Activated CD4-positive, alpha-beta T cell treated with anti-CD3 and anti-CD28 coated beads, Interleukin-2, amount 10 ng/mL, durations not matched to agents 24 days and 14 days (primary cell): Measurements from ENCODE around the gene RNF207. TPM values are rescaled to one million over a fixed set of nuclear protein-coding genes. Genes with fewer than 3 reads are reported as not detected.

Experiments
- DNase-seq: peaks from one replicate; pipeline ENCODE4 v3.0.0; 2022
- H3K27ac Mint-ChIP-seq: one replicate; pipeline ENCODE4 v1.8.0; 2022; ENCODE audit warnings: mild to moderate bottlenecking, mixed read lengths
- H3K27me3 Mint-ChIP-seq: one replicate; pipeline ENCODE4 v1.8.0; 2022; ENCODE audit warnings: mixed read lengths
- H3K36me3 Mint-ChIP-seq: one replicate; pipeline ENCODE4 v1.8.0; 2022; ENCODE audit warnings: low read depth, mild to moderate bottlenecking, mixed read lengths
- H3K4me1 Mint-ChIP-seq: one replicate; pipeline ENCODE4 v1.8.0; 2021; ENCODE audit warnings: mixed read lengths
- H3K4me3 Mint-ChIP-seq: one replicate; pipeline ENCODE4 v1.8.0; 2022; ENCODE audit warnings: mild to moderate bottlenecking, moderate library complexity, mixed read lengths
- H3K9me3 Mint-ChIP-seq: one replicate; pipeline ENCODE4 v1.8.0; 2021; ENCODE audit warnings: mixed read lengths
- intact Hi-C: fragments of 100-400 bp; cut with micrococcal nuclease; formaldehyde crosslinking; loops from one replicate; pipeline ENCODE4 v1.15.1; 2023
- total RNA-seq: library from RNA; stranded (reverse); gene quantifications from 2 replicates; pipeline ENCODE4 v1.2.3, GENCODE V29; 2022

The RNF207 gene
- total RNA-seq, 1 donor from 2014 or later: 54.7 TPM

GRCh38 chr1:6180268-6180706 lies 25.6 kb upstream of the RNF207 start, which contains the start of gene CHD5:
CHD5 (minus strand) TSS chr1:6180321; CDS start chr1:6180023, 298 bp downstream.
- no peaks in the 10 kb centered on the region for H3K9me3 Mint-ChIP-seq
- DNase-seq: no peak
- peak within 1 kb of the TSS; percentile 41 for H3K4me3 Mint-ChIP-seq
- H3K36me3 Mint-ChIP-seq: peaks cover 15% of the 10 kb centered on the region
- intact Hi-C loops: loop anchor here (10.0 kb wide), 1 partner anchor 75 kb away; no protein-coding TSS in a partner anchor
- H3K27me3 Mint-ChIP-seq: peaks cover 42% of the 10 kb centered on the region
- H3K27ac Mint-ChIP-seq: no peak within 1 kb of the TSS
- peaks cover 10% of the 10 kb centered on the region for H3K4me1 Mint-ChIP-seq

- Mint-ChIP-seq H3K4me1 (peaks cover 12% of the 10 kb centered on the region), H3K27me3 (peaks cover 42% of the 10 kb centered on the region), H3K36me3 (peaks cover 18% of the 10 kb centered on the region), H3K27ac (no peak overlapping the region), H3K9me3 (no peaks in the 10 kb centered on the region), H3K4me3 (peak overlapping the region; percentile 41)
- intact Hi-C loops: loop anchor here (10.0 kb wide), 1 partner anchor 76 kb away; no protein-coding TSS in a partner anchor
- DNase-seq: no peak
These were observed 25.1 kb upstream of the RNF207 start for GRCh38 chr1:6180707-6181311.

- DNase-seq: no peak
- intact Hi-C loops: loop anchor here (10.0 kb wide), 1 partner anchor 77 kb away; no protein-coding TSS in a partner anchor
- Mint-ChIP-seq H3K36me3 (peaks cover 22% of the 10 kb centered on the region), H3K27ac (no peak overlapping the region), H3K27me3 (peaks cover 42% of the 10 kb centered on the region), H3K4me3 (no peak overlapping the region), H3K4me1 (peaks cover 15% of the 10 kb centered on the region), H3K9me3 (no peaks in the 10 kb centered on the region)
These were observed 24.6 kb upstream of the RNF207 start for GRCh38 chr1:6181347-6181770.

GRCh38 chr1:6183520-6183989 lies 22.4 kb upstream of the RNF207 start:
- intact Hi-C loops: loop anchor here (10.0 kb wide), 1 partner anchor 79 kb away; no protein-coding TSS in a partner anchor
- peaks cover 23% of the 10 kb centered on the region for H3K27me3 Mint-ChIP-seq
- DNase-seq: no peak
- no peaks in the 10 kb centered on the region for H3K9me3 Mint-ChIP-seq
- no peak overlapping the region for H3K27ac Mint-ChIP-seq
- no peak overlapping the region for H3K4me3 Mint-ChIP-seq
- H3K36me3 Mint-ChIP-seq: peaks cover 35% of the 10 kb centered on the region
- H3K4me1 Mint-ChIP-seq: peaks cover 17% of the 10 kb centered on the region

GRCh38 chr1:6184083-6184783 lies 21.7 kb upstream of the RNF207 start:
- H3K27me3 Mint-ChIP-seq: peaks cover 19% of the 10 kb centered on the region
- no peak for DNase-seq
- no peak overlapping the region for H3K27ac Mint-ChIP-seq
- H3K4me1 Mint-ChIP-seq: peaks cover 20% of the 10 kb centered on the region
- H3K36me3 Mint-ChIP-seq: peaks cover 40% of the 10 kb centered on the region
- no peaks in the 10 kb centered on the region for H3K9me3 Mint-ChIP-seq
- intact Hi-C loops: loop anchor here (10.0 kb wide), 1 partner anchor 79 kb away; no protein-coding TSS in a partner anchor
- no peak overlapping the region for H3K4me3 Mint-ChIP-seq

GRCh38 chr1:6185151-6185550 lies 20.8 kb upstream of the RNF207 start:
- Mint-ChIP-seq H3K27ac (no peak overlapping the region), H3K36me3 (peaks cover 46% of the 10 kb centered on the region), H3K27me3 (peaks cover 19% of the 10 kb centered on the region), H3K9me3 (no peaks in the 10 kb centered on the region), H3K4me1 (peaks cover 22% of the 10 kb centered on the region), H3K4me3 (no peak overlapping the region)
- intact Hi-C loops: loop anchor here (10.0 kb wide), 1 partner anchor 80 kb away; no protein-coding TSS in a partner anchor
- no peak for DNase-seq

- intact Hi-C loops: loop anchor here (10.0 kb wide), 1 partner anchor 81 kb away; no protein-coding TSS in a partner anchor
- peaks cover 49% of the 10 kb centered on the region for H3K36me3 Mint-ChIP-seq
- H3K27ac Mint-ChIP-seq: no peak overlapping the region
- H3K9me3 Mint-ChIP-seq: no peaks in the 10 kb centered on the region
- H3K4me1 Mint-ChIP-seq: peaks cover 23% of the 10 kb centered on the region
- peak; percentile 77 for DNase-seq
- peaks cover 16% of the 10 kb centered on the region for H3K27me3 Mint-ChIP-seq
- no peak overlapping the region for H3K4me3 Mint-ChIP-seq
These were observed 20.1 kb upstream of the RNF207 start for GRCh38 chr1:6185635-6186382.

GRCh38 chr1:6188466-6188865 lies 17.5 kb upstream of the RNF207 start:
- H3K4me3 Mint-ChIP-seq: no peak overlapping the region
- H3K27ac Mint-ChIP-seq: no peak overlapping the region
- intact Hi-C loops: loop anchor here (10.0 kb wide), 1 partner anchor 84 kb away; no protein-coding TSS in a partner anchor
- H3K9me3 Mint-ChIP-seq: no peaks in the 10 kb centered on the region
- no peaks in the 10 kb centered on the region for H3K27me3 Mint-ChIP-seq
- H3K4me1 Mint-ChIP-seq: peaks cover 14% of the 10 kb centered on the region
- H3K36me3 Mint-ChIP-seq: peaks cover 62% of the 10 kb centered on the region
- DNase-seq: no peak

GRCh38 chr1:6191968-6192367 lies 14.0 kb upstream of the RNF207 start:
- no peak overlapping the region for H3K27ac Mint-ChIP-seq
- intact Hi-C loops: no loop called here
- H3K9me3 Mint-ChIP-seq: no peaks in the 10 kb centered on the region
- H3K4me1 Mint-ChIP-seq: peaks cover 16% of the 10 kb centered on the region
- DNase-seq: no peak
- H3K36me3 Mint-ChIP-seq: peaks cover 60% of the 10 kb centered on the region
- H3K4me3 Mint-ChIP-seq: no peak overlapping the region
- H3K27me3 Mint-ChIP-seq: no peaks in the 10 kb centered on the region

GRCh38 chr1:6197746-6198427 lies 8.0 kb upstream of the RNF207 start:
- intact Hi-C loops: loop anchor here (5.0 kb wide), 2 partner anchors 39 to 206 kb away; partner anchors contain the start of genes ICMT and NPHP4
- H3K36me3 Mint-ChIP-seq: peaks cover 44% of the 10 kb centered on the region
- DNase-seq: no peak
- H3K4me1 Mint-ChIP-seq: peaks cover 36% of the 10 kb centered on the region
- peak overlapping the region; percentile 88 for H3K4me3 Mint-ChIP-seq
- H3K27ac Mint-ChIP-seq: peak overlapping the region; percentile 85
- peaks cover 6% of the 10 kb centered on the region for H3K9me3 Mint-ChIP-seq
- H3K27me3 Mint-ChIP-seq: no peaks in the 10 kb centered on the region

GRCh38 chr1:6198646-6199297 lies 7.1 kb upstream of the RNF207 start:
- Mint-ChIP-seq H3K27me3 (no peaks in the 10 kb centered on the region), H3K9me3 (peaks cover 6% of the 10 kb centered on the region), H3K27ac (peak overlapping the region; percentile 85), H3K4me1 (peaks cover 36% of the 10 kb centered on the region), H3K4me3 (peak overlapping the region; percentile 88), H3K36me3 (peaks cover 37% of the 10 kb centered on the region)
- peak; percentile 83 for DNase-seq
- intact Hi-C loops: loop anchor here (1.0 to 5.0 kb wide), 3 partner anchors 10 to 206 kb away; partner anchors contain the start of genes ICMT and NPHP4

GRCh38 chr1:6199298-6200187 lies 6.4 kb upstream of the RNF207 start, which contains the start of gene RPL22:
RPL22 (minus strand) TSS chr1:6199595; CDS start chr1:6199573, 22 bp downstream.
- Mint-ChIP-seq H3K9me3 (peaks cover 6% of the 10 kb centered on the region), H3K36me3 (peaks cover 33% of the 10 kb centered on the region), H3K27me3 (no peaks in the 10 kb centered on the region), H3K4me1 (peaks cover 37% of the 10 kb centered on the region), H3K27ac (peak within 1 kb of the TSS; percentile 85), H3K4me3 (peak within 1 kb of the TSS; percentile 88)
- peak; percentile 99 for DNase-seq
- intact Hi-C loops: loop anchor here (1.0 to 5.0 kb wide), 3 partner anchors 9 to 207 kb away; partner anchors contain the start of genes ICMT and NPHP4
